NCI-H2196 (cell line): ENCODE results near the gene FBLN1.
"Not testable (repeated sequence)": the region's sequence is repeated elsewhere in the genome, so short reads cannot be mapped to it uniquely, and the experiment has no call there.

Source experiments
- DNase-seq: peaks from one replicate; lab custom pipeline; 2025; ENCODE audit not compliant: unreplicated experiment; lab: John Stamatoyannopoulos, UW

The FBLN1 gene

GRCh38 chr22:45475851-45476514 is 26.7 kb upstream of the FBLN1 start:
- DNase-seq, result no peak

- no peak for DNase-seq
Observed at GRCh38 chr22:45476814-45477213, 25.9 kb upstream of the FBLN1 start.

- DNase-seq, result no peak
Observed at GRCh38 chr22:45477366-45478107, 25.1 kb upstream of the FBLN1 start.

GRCh38 chr22:45478108-45478771 is 24.4 kb upstream of the FBLN1 start:
- DNase-seq, result no peak

GRCh38 chr22:45480717-45481116 is 22.0 kb upstream of the FBLN1 start:
- no peak for DNase-seq

GRCh38 chr22:45481661-45482060 is 21.0 kb upstream of the FBLN1 start:
- DNase-seq, result no peak

GRCh38 chr22:45482169-45482568 is 20.5 kb upstream of the FBLN1 start:
- no peak for DNase-seq

GRCh38 chr22:45483319-45483718 is 19.4 kb upstream of the FBLN1 start:
- DNase-seq, result no peak

GRCh38 chr22:45483918-45484499 is 18.7 kb upstream of the FBLN1 start:
- DNase-seq, result no peak

- no peak for DNase-seq
Observed at GRCh38 chr22:45484742-45485141, 17.9 kb upstream of the FBLN1 start.

GRCh38 chr22:45485261-45485660 is 17.4 kb upstream of the FBLN1 start:
- no peak for DNase-seq

- no peak for DNase-seq
Observed at GRCh38 chr22:45488764-45489370, 13.8 kb upstream of the FBLN1 start.

GRCh38 chr22:45490836-45491235 is 11.8 kb upstream of the FBLN1 start:
- no peak for DNase-seq

GRCh38 chr22:45491841-45492240 is 10.8 kb upstream of the FBLN1 start:
- no peak for DNase-seq

- DNase-seq, result no peak
Observed at GRCh38 chr22:45493286-45493771, 9.4 kb upstream of the FBLN1 start.

GRCh38 chr22:45494306-45494705 is 8.4 kb upstream of the FBLN1 start:
- DNase-seq, result not testable (repeated sequence)

GRCh38 chr22:45495616-45496015 is 7.1 kb upstream of the FBLN1 start:
- DNase-seq, result not testable (repeated sequence)

- no peak for DNase-seq
Observed at GRCh38 chr22:45496451-45496941, 6.2 kb upstream of the FBLN1 start.

- DNase-seq, result no peak
Observed at GRCh38 chr22:45497351-45498145, 5.1 kb upstream of the FBLN1 start.

- no peak for DNase-seq
Observed at GRCh38 chr22:45499746-45500145, 2.9 kb upstream of the FBLN1 start.
